Measurements from ENCODE around the gene MFSD11.
A peak's percentile ranks its signal among the peaks of the same experiment; 100 is the strongest.

Gene MFSD11

DNA sequence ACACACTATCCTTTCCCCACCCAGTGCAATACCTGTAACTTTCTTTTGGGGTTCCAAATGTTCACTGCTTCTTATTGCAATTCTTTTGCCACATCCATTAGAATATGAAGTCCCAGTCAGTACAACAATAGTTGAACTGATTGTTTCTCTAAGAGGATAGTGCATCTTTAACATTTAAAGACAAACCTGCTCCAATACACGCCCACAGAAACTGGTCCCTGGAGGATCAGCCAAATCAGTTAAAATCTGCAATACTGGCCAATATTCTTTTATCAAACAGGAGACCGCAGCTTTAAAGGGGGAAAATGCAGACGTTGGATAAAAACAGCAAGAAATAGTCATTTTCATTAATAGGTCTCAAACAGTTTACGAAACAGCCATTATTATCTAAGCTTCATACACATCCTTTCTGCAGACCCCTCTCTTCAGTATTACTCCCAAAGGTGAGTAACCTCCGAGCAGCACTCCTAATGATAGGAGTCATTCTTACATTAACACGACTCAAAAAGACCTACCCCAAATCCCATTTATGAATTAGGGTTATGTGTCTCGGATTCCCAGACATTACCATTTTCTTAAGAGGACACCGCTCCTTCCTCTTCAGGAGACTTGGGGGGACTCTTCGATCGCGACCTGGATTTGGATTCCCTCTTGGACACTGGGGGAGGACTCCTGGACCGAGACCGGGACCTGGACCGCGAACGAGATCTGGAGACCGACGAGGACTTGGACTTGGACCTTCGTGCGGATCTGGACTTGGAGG lies 2.2 kb upstream of the MFSD11 start:
- Histone ChIP-seq H3K4me3 (ENCODE audit: low read length in 2 of 2) (peak overlapping the region; percentile 89 to 100), H2AK5ac (ENCODE audit: low read depth, low read length) (no peak overlapping the region), H3K18ac (ENCODE audit: low read length) (peak overlapping the region; percentile 70), H3K4me1 (ENCODE audit: control insufficient read depth in 2 of 2, insufficient read depth in 1 of 2, low read depth in 1 of 2, low read length in 2 of 2) (peaks cover 8 to 29% of the 10 kb centered on the region in 2 donors), H3K14ac (ENCODE audit: low read length) (no peak overlapping the region), H2BK120ac (ENCODE audit: low read depth, low read length) (no peak overlapping the region), H3K27me3 (ENCODE audit: control insufficient read depth in 3 of 3, insufficient read depth in 3 of 3, low read depth in 1 of 3, low read length in 3 of 3) (no peaks in the 10 kb centered on the region), H2BK5ac (ENCODE audit: low read length) (peak overlapping the region; percentile 96), H4K8ac (ENCODE audit: low read depth, low read length) (no peak overlapping the region), H2BK15ac (ENCODE audit: low read length) (no peak overlapping the region), H4K91ac (ENCODE audit: low read depth, low read length, poor library complexity) (no peak overlapping the region), H2AFZ (ENCODE audit: low read length) (no peak overlapping the region), H3K9me3 (replicated peaks in 1 of 2; ENCODE audit: control insufficient read depth in 2 of 2, insufficient read depth in 1 of 2, low read depth in 1 of 2, low read length in 2 of 2) (no peaks in the 10 kb centered on the region), H3K9ac (ENCODE audit: low read depth, low read length, poor library complexity) (peak overlapping the region; percentile 100), H3K79me1 (ENCODE audit: low read depth, low read length) (peaks cover 5% of the 10 kb centered on the region), H3K23ac (ENCODE audit: low read depth, low read length, poor library complexity) (peak overlapping the region; percentile 100), H3K4me2 (ENCODE audit: insufficient read depth, low read length, poor library complexity, severe bottlenecking) (peak overlapping the region; percentile 42), H2BK12ac (ENCODE audit: low read length) (no peak overlapping the region), H3K4ac (ENCODE audit: low read length) (no peak overlapping the region), H3K36me3 (replicated peaks in 1 of 2; ENCODE audit: control insufficient read depth in 2 of 2, insufficient read depth in 2 of 2, low read length in 2 of 2) (peaks cover 16 to 55% of the 10 kb centered on the region in 2 donors), H3K27ac (replicated peaks; ENCODE audit: low read length) (peak overlapping the region; percentile 66)
- WGBS, 2 donors (ENCODE audit: extremely low coverage in 2 of 2, insufficient read length in 2 of 2, insufficient replicate concordance in 1 of 2) = no CpG with 5 or more reads among the region's 20 CpGs
- no peak for DNase-seq (ENCODE audit: low spot score)

DNA sequence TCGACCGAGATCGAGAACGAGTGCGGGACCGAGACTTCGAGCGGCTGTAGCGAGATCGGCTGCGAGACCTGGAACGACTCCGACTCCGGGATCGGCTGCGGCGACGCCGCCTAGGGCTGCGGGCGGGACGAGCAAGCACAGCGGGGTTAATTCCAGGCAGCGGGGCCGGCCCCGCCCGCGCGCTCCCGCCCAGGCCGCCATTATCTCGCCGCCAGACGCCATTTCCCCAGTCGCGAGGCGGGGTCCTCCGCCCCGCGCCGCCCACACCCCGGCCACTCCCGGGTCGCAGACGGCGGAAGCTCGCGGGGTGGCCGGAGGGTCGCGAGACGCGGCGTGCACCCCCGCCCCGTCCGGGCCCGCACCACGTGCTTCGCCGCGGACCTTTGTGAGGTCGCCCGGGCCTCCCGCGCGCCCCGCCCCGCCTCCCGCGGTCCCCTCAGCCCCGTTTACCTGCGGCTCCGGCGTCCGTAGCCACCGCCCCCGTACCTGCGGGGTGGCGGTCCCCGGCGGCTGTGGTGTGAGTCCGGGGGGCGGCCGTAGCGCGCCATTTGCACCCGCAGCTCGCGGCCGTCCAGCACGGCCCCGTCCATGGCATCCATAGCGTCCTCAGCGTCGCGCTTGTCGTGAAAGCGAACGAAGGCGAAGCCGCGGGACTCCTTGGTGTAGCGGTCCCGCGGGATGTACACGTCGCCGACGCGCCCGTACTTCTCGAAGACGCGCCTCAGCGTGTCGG lies 1.4 kb upstream of the MFSD11 start:
- peak overlapping the region; percentile 96 for H2BK5ac ChIP-seq (ENCODE audit: low read length)
- H2AK5ac ChIP-seq (ENCODE audit: low read depth, low read length) = peak overlapping the region; percentile 100
- H3K36me3 ChIP-seq (replicated peaks in 1 of 2; ENCODE audit: control insufficient read depth in 2 of 2, insufficient read depth in 2 of 2, low read length in 2 of 2) = peaks cover 16 to 56% of the 10 kb centered on the region in 2 donors
- H3K79me1 ChIP-seq (ENCODE audit: low read depth, low read length) = peaks cover 5% of the 10 kb centered on the region
- no CpG with 5 or more reads among the region's 117 CpGs for WGBS, 2 donors (ENCODE audit: extremely low coverage in 2 of 2, insufficient read length in 2 of 2, insufficient replicate concordance in 1 of 2)
- peak overlapping the region; percentile 100 for H3K9ac ChIP-seq (ENCODE audit: low read depth, low read length, poor library complexity)
- no peaks in the 10 kb centered on the region for H3K9me3 ChIP-seq (replicated peaks in 1 of 2; ENCODE audit: control insufficient read depth in 2 of 2, insufficient read depth in 1 of 2, low read depth in 1 of 2, low read length in 2 of 2)
- H2AFZ ChIP-seq (ENCODE audit: low read length) = no peak overlapping the region
- H4K8ac ChIP-seq (ENCODE audit: low read depth, low read length) = peak overlapping the region; percentile 98
- H3K18ac ChIP-seq (ENCODE audit: low read length) = peak overlapping the region; percentile 100
- peak overlapping the region; percentile 100 for H3K4ac ChIP-seq (ENCODE audit: low read length)
- no peaks in the 10 kb centered on the region for H3K27me3 ChIP-seq (ENCODE audit: control insufficient read depth in 3 of 3, insufficient read depth in 3 of 3, low read depth in 1 of 3, low read length in 3 of 3)
- H3K4me3 ChIP-seq (ENCODE audit: low read length in 2 of 2) = peak overlapping the region; percentile 89 to 100
- peaks cover 8 to 29% of the 10 kb centered on the region in 2 donors for H3K4me1 ChIP-seq (ENCODE audit: control insufficient read depth in 2 of 2, insufficient read depth in 1 of 2, low read depth in 1 of 2, low read length in 2 of 2)
- H3K23ac ChIP-seq (ENCODE audit: low read depth, low read length, poor library complexity) = peak overlapping the region; percentile 100
- peak overlapping the region; percentile 97 for H2BK15ac ChIP-seq (ENCODE audit: low read length)
- H3K4me2 ChIP-seq (ENCODE audit: insufficient read depth, low read length, poor library complexity, severe bottlenecking) = peak overlapping the region; percentile 51
- peak overlapping the region; percentile 92 for H4K91ac ChIP-seq (ENCODE audit: low read depth, low read length, poor library complexity)
- H2BK120ac ChIP-seq (ENCODE audit: low read depth, low read length) = peak overlapping the region; percentile 51
- peak overlapping the region; percentile 91 for H3K27ac ChIP-seq (replicated peaks; ENCODE audit: low read length)
- DNase-seq (ENCODE audit: low spot score) = peak; percentile 75
- peak overlapping the region; percentile 99 for H3K14ac ChIP-seq (ENCODE audit: low read length)
- H2BK12ac ChIP-seq (ENCODE audit: low read length) = peak overlapping the region; percentile 80

- peaks cover 8 to 29% of the 10 kb centered on the region in 2 donors for H3K4me1 ChIP-seq (ENCODE audit: control insufficient read depth in 2 of 2, insufficient read depth in 1 of 2, low read depth in 1 of 2, low read length in 2 of 2)
Measured at GRCh38 chr17:76737082-76737675, 740 bp upstream of the MFSD11 start, which contains the start of gene SRSF2. Gene SRSF2 (minus strand): TSS chr17:76737331. CDS start chr17:76737160, 171 bp downstream.

More at GRCh38 chr17:76737082-76737675, 740 bp upstream of the MFSD11 start, which contains the start of gene SRSF2:
- peak within 1 kb of the TSS; percentile 100 for H3K9ac ChIP-seq (ENCODE audit: low read depth, low read length, poor library complexity)
- peaks cover 5% of the 10 kb centered on the region for H3K79me1 ChIP-seq (ENCODE audit: low read depth, low read length)
- no CpG with 5 or more reads among the region's 60 CpGs for WGBS, 2 donors (ENCODE audit: extremely low coverage in 2 of 2, insufficient read length in 2 of 2, insufficient replicate concordance in 1 of 2)
- H2BK5ac ChIP-seq (ENCODE audit: low read length) = peak within 1 kb of the TSS; percentile 96
- H4K91ac ChIP-seq (ENCODE audit: low read depth, low read length, poor library complexity) = peak within 1 kb of the TSS; percentile 92
- H3K14ac ChIP-seq (ENCODE audit: low read length) = peak within 1 kb of the TSS; percentile 99
- peak within 1 kb of the TSS; percentile 100 for H3K4ac ChIP-seq (ENCODE audit: low read length)
- peak within 1 kb of the TSS; percentile 89 to 100 for H3K4me3 ChIP-seq (ENCODE audit: low read length in 2 of 2)
- no peaks in the 10 kb centered on the region for H3K9me3 ChIP-seq (replicated peaks in 1 of 2; ENCODE audit: control insufficient read depth in 2 of 2, insufficient read depth in 1 of 2, low read depth in 1 of 2, low read length in 2 of 2)
- peaks cover 16 to 56% of the 10 kb centered on the region in 2 donors for H3K36me3 ChIP-seq (replicated peaks in 1 of 2; ENCODE audit: control insufficient read depth in 2 of 2, insufficient read depth in 2 of 2, low read length in 2 of 2)
- H2AK5ac ChIP-seq (ENCODE audit: low read depth, low read length) = peak within 1 kb of the TSS; percentile 100
- H2BK12ac ChIP-seq (ENCODE audit: low read length) = peak within 1 kb of the TSS; percentile 80
- H3K18ac ChIP-seq (ENCODE audit: low read length) = peak within 1 kb of the TSS; percentile 100
- peak within 1 kb of the TSS; percentile 97 for H2BK15ac ChIP-seq (ENCODE audit: low read length)
- peak within 1 kb of the TSS; percentile 100 for H3K23ac ChIP-seq (ENCODE audit: low read depth, low read length, poor library complexity)
- peak within 1 kb of the TSS; percentile 99 for H3K27ac ChIP-seq (replicated peaks; ENCODE audit: low read length)
- H2AFZ ChIP-seq (ENCODE audit: low read length) = peak within 1 kb of the TSS; percentile 86
- H4K8ac ChIP-seq (ENCODE audit: low read depth, low read length) = peak within 1 kb of the TSS; percentile 98
- H3K4me2 ChIP-seq (ENCODE audit: insufficient read depth, low read length, poor library complexity, severe bottlenecking) = peak within 1 kb of the TSS; percentile 69
- peak; percentile 99 for DNase-seq (ENCODE audit: low spot score)
- H2BK120ac ChIP-seq (ENCODE audit: low read depth, low read length) = peak within 1 kb of the TSS; percentile 51
- H3K27me3 ChIP-seq (ENCODE audit: control insufficient read depth in 3 of 3, insufficient read depth in 3 of 3, low read depth in 1 of 3, low read length in 3 of 3) = no peaks in the 10 kb centered on the region
